T-helper 22 cell (primary cell): ENCODE measurements around the gene TENT4A.
A peak's percentile ranks its signal among the peaks of the same experiment; 100 is the strongest.
"Not testable (repeated sequence)": the region's sequence is repeated elsewhere in the genome, so short reads cannot be mapped to it uniquely, and the experiment has no call there.

Experiments
- DNase-seq: peaks from one replicate; pipeline ENCODE4 v3.0.0-alpha.2; 2020; ENCODE audit warnings: low read depth

TENT4A gene

GRCh38 chr5:6713274-6714225 lies at the start of gene TENT4A:
TSS of gene TENT4A (plus strand) at chr5:6713432. CDS start at chr5:6713984, 552 bp downstream.
- DNase-seq, result peak; percentile 17

DNA sequence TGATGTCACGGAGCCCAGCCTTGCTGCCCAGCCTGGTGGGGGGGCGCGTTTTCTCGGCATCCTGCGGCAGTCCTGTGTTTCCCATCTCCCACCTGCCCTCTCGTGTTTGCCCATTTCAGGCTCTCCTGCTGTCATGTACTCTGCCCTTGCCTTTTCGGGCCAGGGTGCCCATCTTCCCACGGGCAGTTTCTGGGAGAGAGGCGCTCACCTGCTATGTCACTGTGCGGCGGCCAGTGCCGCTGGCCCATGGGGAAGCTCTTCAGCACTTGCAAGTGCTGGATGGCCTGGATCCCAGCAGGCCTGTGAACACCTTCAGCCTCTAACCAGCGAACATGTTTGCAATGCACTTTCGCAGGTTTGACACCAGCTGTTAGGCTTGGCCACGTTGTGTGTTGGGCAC lies 46.5 kb upstream of the TENT4A start:
- DNase-seq, result no peak

GRCh38 chr5:6667648-6668047 lies 45.6 kb upstream of the TENT4A start:
- no peak for DNase-seq

DNA sequence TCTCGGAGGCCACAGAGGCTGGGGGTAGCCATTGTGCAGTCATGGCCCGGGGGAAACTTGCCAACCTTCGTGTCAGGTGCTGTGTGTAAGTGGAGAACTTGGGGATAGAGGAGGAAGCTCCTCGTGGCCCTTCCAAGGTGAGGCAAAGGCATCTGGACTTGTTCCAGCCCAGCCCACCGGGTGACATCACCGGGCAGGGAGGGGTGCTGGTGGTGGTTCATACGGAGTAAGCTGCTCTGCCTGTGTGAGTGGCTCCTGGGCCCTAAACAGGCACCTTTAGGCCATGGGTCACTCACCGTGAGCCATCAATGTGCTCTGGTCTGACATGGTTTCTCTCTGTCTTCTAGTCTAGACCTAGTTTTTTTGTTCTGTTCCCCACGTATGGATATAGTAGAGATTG lies 44.5 kb upstream of the TENT4A start:
- not testable (repeated sequence) for DNase-seq

- no peak for DNase-seq
Measured at GRCh38 chr5:6673031-6673430, 40.2 kb upstream of the TENT4A start.

GRCh38 chr5:6673963-6674362 lies 39.3 kb upstream of the TENT4A start:
- no peak for DNase-seq

GRCh38 chr5:6674421-6674820 lies 38.8 kb upstream of the TENT4A start:
- no peak for DNase-seq

GRCh38 chr5:6674886-6675285 lies 38.3 kb upstream of the TENT4A start:
- DNase-seq, result no peak

DNA sequence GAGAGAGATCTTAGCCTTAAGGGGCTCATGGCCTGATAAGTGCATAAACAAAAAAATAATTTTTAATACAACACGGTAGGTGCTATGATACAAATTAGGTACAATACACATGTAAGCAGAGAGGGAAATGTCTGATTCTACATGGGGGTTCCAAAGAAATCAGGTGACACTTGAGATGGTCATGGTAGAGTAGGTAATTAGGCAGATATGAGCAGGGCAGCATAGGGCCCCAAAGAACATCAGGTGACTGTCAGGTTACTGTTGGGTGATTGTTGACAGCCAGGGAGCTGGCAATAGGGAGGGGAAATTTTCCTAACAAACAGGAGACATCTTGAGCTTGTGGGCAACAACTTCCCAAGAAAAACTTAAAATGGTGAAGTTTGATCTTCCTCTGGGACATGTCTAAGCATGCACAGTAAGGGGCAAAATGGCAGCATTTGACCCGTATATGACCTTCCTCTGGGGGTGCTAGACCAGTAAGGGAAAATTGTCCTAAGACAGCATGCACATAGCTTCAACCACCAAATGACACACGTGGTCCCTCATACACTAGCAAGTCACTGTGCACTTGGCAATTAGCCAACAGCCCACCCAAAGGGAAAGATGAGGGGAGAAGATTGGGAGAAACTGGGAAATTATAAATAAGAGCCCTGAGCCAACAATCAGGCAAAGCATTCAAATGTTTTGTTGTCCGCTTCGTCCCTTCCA lies 37.3 kb upstream of the TENT4A start:
- DNase-seq, result no peak

DNA sequence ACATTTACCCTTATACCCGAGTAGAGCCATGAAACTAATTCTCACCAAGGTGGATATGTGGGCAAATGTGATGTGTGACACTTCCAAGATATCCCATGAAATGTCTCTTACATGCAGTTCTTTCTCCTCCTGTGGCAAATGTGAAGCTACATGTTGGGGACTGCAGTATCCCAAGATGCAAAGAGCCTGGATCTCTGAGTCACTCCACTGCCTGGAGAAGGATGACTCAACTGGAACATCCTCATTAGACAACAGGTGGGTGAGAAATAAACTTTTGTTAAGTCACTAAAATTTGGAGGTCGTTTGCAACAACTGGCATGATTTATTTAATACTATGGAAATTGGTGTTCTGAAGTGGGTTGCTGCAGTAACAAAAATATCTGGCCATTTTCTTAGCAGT lies 36.5 kb upstream of the TENT4A start:
- DNase-seq, result no peak

GRCh38 chr5:6678385-6678784 lies 34.8 kb upstream of the TENT4A start:
- no peak for DNase-seq

DNA sequence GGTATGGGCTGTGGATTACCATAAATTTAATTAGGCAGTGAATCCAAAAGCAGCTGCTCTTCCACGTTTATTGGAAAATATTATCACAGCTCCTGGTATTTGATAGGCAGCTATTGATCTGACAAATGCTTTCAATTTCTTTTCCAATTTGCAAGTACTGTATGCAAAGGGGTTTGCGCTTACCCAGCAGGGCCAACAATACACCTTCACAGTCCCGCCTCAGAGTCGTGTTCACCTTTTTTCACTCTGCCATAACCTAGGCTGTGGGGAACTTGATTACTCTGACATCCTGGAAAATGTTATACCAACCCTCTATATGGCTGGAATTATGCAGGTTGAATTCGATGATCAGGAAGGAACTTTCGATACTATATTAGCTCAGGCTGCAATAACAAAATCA lies 32.3 kb upstream of the TENT4A start:
- no peak for DNase-seq

DNA sequence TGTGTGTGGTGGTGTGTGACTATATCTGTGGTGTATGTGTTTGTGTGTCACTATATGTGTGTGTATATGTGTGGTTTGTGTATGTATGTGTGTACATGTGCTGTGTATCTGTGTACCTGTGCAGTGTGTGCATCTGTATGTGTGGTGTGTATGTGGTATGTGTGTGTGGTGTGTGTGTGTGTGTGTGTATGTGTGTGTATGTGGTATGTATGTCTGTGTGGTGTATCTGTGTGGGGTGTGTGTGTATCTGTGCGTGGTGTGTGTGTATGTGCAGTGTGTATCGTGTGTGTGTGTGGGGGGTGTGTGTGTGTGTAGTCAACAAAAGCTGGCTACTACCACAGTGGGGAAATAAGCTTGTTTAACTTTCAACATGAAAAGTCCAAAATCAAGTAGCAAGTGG lies 31.6 kb upstream of the TENT4A start:
- DNase-seq, result no peak

DNA sequence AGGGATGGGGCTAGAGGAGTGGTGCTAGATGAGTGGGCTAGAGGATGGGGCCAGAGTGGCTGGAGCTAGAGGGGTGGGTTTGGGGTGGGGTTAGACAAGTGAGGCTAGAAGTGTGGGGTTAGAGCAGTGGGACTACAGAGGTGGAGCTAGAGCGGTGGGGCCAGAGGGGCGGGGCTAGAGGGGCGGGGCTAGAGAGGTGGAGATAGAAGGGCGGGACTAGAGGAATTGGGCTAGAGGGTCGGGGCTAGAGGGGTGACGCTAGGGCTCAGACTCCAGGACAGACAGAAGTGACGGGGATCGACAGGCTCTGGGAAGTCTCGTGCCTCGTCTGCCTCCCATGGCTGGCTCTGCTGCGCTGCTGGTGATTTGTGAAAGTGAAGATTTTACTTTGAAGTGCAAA lies 31.0 kb upstream of the TENT4A start:
- DNase-seq, result no peak

- no peak for DNase-seq
Measured at GRCh38 chr5:6683241-6683640, 30.0 kb upstream of the TENT4A start.

- no peak for DNase-seq
Measured at GRCh38 chr5:6684075-6684474, 29.2 kb upstream of the TENT4A start.

- DNase-seq, result no peak
Measured at GRCh38 chr5:6686501-6686900, 26.7 kb upstream of the TENT4A start.

DNA sequence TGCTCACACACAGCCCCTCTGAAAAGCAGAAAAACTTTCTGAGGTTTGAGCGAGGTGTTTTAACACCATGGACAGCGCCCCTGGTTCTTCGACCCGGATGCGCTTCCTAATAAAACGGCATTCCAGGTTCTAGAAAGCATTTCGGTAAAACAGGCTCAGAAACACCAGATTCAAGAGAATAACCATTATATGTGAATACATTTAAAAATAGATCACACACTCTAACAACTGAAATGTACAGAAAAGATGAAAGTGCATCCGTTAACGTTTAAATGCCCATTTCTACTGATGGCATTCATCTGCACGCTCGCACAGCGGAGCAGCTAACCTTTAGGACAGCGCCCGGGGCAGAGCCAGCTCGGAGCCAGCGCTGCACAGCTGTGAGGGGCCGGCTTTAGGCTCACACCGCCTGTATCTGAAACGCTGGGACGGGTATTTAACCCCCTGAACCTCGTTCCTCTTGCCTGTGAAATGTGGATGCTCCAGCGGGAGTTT lies 26.3 kb upstream of the TENT4A start:
- DNase-seq, result no peak

DNA sequence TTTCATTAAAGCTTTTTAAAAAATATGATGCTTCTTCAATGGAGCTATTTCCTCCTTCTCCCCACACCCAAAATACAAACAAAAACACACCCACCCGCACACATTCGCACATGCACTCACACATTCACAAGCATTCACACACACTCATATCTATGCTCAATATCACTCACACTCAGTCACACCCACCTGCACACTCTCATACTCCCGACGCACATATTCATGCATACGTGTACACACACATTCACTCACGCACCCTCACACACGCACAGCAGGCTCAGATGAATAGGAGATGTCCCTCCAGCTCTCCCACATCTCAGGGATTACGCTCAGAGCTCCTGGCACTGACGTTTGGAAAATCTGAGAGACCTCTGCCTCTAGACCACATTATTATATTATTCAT lies 25.7 kb upstream of the TENT4A start:
- no peak for DNase-seq

DNA sequence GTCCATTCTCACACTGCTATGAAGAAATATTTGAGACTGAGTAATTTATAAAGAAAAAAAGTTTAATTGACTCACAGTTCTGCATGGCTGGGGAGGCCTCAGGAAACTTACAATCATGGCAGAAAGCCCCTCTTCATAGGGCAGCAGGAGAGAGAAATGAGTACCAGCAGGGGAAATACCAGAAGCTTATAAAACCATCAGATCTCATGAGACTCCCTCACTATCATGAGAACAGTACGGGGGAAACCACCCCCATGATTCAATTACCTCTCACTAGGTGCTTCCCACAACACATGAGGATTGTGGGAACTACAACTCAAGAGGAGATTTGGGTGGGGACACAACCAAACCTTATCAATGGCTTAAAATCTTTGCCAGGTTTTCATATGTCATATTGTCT lies 20.3 kb upstream of the TENT4A start:
- DNase-seq, result no peak

- DNase-seq, result no peak
Measured at GRCh38 chr5:6698696-6699095, 14.5 kb upstream of the TENT4A start.

- no peak for DNase-seq
Measured at GRCh38 chr5:6699357-6699756, 13.9 kb upstream of the TENT4A start.

DNA sequence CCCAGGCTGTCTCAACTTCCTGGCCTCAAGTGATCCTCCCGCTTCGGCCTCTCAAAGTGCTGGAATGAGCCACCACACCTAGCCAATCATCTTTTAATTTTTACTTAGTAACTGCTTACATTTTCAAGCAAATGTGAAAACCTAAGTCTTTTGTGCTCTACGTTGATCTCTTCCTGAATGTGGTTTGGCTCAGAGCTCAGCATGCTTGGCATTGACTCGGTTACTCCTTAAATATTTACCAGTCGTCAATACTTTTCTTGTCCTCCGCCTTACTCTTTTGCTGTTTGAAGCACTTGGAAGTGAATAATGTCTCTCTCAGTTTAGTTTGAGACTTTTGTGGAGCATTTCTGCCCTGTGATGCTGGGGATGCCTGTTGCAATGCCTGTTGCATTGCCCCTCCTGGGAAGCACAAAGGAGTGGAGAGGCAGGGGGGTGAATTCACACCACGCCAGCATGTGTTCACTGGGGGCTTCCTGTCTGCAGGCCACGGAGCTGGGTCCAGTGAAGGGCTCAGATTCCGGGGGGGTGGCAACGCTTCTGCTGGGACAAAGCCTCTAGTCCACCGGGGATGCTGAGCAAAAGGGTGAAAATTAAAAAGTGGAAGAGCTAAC lies 13.1 kb upstream of the TENT4A start:
- no peak for DNase-seq
